H9 (cell line): ENCODE measurements around the gene SF3B5. TPM values are rescaled to one million over a fixed set of nuclear protein-coding genes. Genes with fewer than 3 reads are reported as not detected.

Source experiments
- DNase-seq: peaks from one replicate; pipeline ENCODE4 v3.0.0-alpha.2; 2017
- H2AFZ ChIP-seq: one replicate; pipeline ENCODE4 v1.6.1; 2013; ENCODE audit warnings: mild to moderate bottlenecking, low read length, control low read depth, moderate library complexity
- H2AK5ac ChIP-seq: 2 replicates; pipeline ENCODE4 v1.6.1; 2013; ENCODE audit warnings: low read length, control low read depth, mixed read lengths; ENCODE audit not compliant: insufficient read length
- H2BK120ac ChIP-seq: one replicate; pipeline ENCODE4 v1.6.1; 2013; ENCODE audit warnings: low read depth, mild to moderate bottlenecking, low read length, control low read depth, inconsistent platforms; ENCODE audit not compliant: poor library complexity, severe bottlenecking
- H2BK12ac ChIP-seq: 2 replicates; pipeline ENCODE4 v1.6.1; 2013; ENCODE audit warnings: low read length, control low read depth, mixed read lengths, low read depth; ENCODE audit not compliant: insufficient read length
- H2BK15ac ChIP-seq: 2 replicates; pipeline ENCODE4 v1.6.1; 2013; ENCODE audit warnings: low read depth, low read length, control low read depth
- H2BK20ac ChIP-seq: one replicate; pipeline ENCODE4 v1.6.1; 2013; ENCODE audit warnings: low read depth, mild to moderate bottlenecking, low read length, control low read depth, inconsistent platforms; ENCODE audit not compliant: poor library complexity, severe bottlenecking
- H2BK5ac ChIP-seq: 2 replicates; pipeline ENCODE4 v1.6.1; 2013; ENCODE audit warnings: low read length, control low read depth, mixed read lengths; ENCODE audit not compliant: insufficient read length
- H3K14ac ChIP-seq: 2 replicates; pipeline ENCODE4 v1.6.1; 2013; ENCODE audit warnings: low read length, control low read depth; ENCODE audit not compliant: insufficient read depth
- H3K18ac ChIP-seq: 2 replicates; pipeline ENCODE4 v1.6.1; 2013; ENCODE audit warnings: low read depth, mild to moderate bottlenecking, mixed read lengths, low read length, control low read depth; ENCODE audit not compliant: insufficient read length
- H3K23ac ChIP-seq: 2 replicates; pipeline ENCODE4 v1.6.1; 2013; ENCODE audit warnings: low read length, control low read depth, mixed read lengths, low read depth; ENCODE audit not compliant: insufficient read length
- H3K23me2 ChIP-seq: 2 replicates; pipeline ENCODE4 v1.6.1; 2013; ENCODE audit warnings: low read depth, mild to moderate bottlenecking, mixed read lengths, low read length, control low read depth; ENCODE audit not compliant: insufficient read length, poor library complexity, severe bottlenecking
- H3K27ac ChIP-seq: 2 replicates; pipeline ENCODE4 v1.5.1; 2013; ENCODE audit warnings: low read length, control low read depth, mixed read lengths, low read depth; ENCODE audit not compliant: insufficient read length
- H3K27me3 ChIP-seq: 2 replicates; pipeline ENCODE4 v1.6.1; 2013; ENCODE audit warnings: low read length, control low read depth, inconsistent platforms; ENCODE audit not compliant: insufficient read depth
- H3K4ac ChIP-seq: 2 replicates; pipeline ENCODE4 v1.6.1; 2013; ENCODE audit warnings: low read depth, mild to moderate bottlenecking, control low read depth, inconsistent platforms, low read length, moderate library complexity
- H3K4me1 ChIP-seq: 2 replicates; pipeline ENCODE4 v1.6.1; 2013; ENCODE audit warnings: low read length, control low read depth, inconsistent platforms; ENCODE audit not compliant: insufficient read depth
- H3K4me2 ChIP-seq: 2 replicates; pipeline ENCODE4 v1.6.1; 2013; ENCODE audit warnings: low read length, control low read depth, mixed read lengths; ENCODE audit not compliant: insufficient read length, insufficient read depth
- H3K56ac ChIP-seq: 2 replicates; pipeline ENCODE4 v1.6.1; 2013; ENCODE audit warnings: low read depth, mild to moderate bottlenecking, mixed read lengths, low read length, control low read depth; ENCODE audit not compliant: insufficient read length
- H3K79me1 ChIP-seq: 2 replicates; pipeline ENCODE4 v1.6.1; 2013; ENCODE audit warnings: low read depth, mild to moderate bottlenecking, moderate library complexity, low read length, control low read depth, inconsistent platforms; ENCODE audit not compliant: insufficient read depth, poor library complexity, severe bottlenecking
- H3K79me2 ChIP-seq: 2 replicates; pipeline ENCODE4 v1.6.1; 2013; ENCODE audit warnings: low read length, control low read depth, inconsistent platforms; ENCODE audit not compliant: insufficient read depth
- H3K9ac ChIP-seq: 2 replicates; pipeline ENCODE4 v1.6.1; 2013; ENCODE audit warnings: low read length, control low read depth, mixed read lengths; ENCODE audit not compliant: insufficient read length; ENCODE audit errors: extremely low read depth
- H3K9me3 ChIP-seq: one replicate; pipeline ENCODE4 v1.6.1; 2013; ENCODE audit warnings: low read depth, low read length, inconsistent platforms; ENCODE audit not compliant: control insufficient read depth
- H3T11ph ChIP-seq: one replicate; pipeline ENCODE4 v1.6.1; 2013; ENCODE audit warnings: mild to moderate bottlenecking, low read length, control low read depth, inconsistent platforms
- H4K20me1 ChIP-seq: one replicate; pipeline ENCODE4 v1.6.1; 2013; ENCODE audit not compliant: control insufficient read depth, insufficient read length, insufficient read depth
- H4K5ac ChIP-seq: 2 replicates; pipeline ENCODE4 v1.6.1; 2013; ENCODE audit warnings: low read depth, mild to moderate bottlenecking, mixed read lengths, low read length, control low read depth; ENCODE audit not compliant: insufficient read length
- H4K8ac ChIP-seq: replicated peaks from 2 replicates; pipeline ENCODE4 v1.6.1; 2013; ENCODE audit warnings: low read length, control low read depth, mixed read lengths, low read depth; ENCODE audit not compliant: insufficient read length
- H4K91ac ChIP-seq: 2 replicates; pipeline ENCODE4 v1.6.1; 2013; ENCODE audit warnings: low read depth, mild to moderate bottlenecking, moderate library complexity, mixed read lengths, low read length, control low read depth; ENCODE audit not compliant: insufficient read length
- H3K27ac Mint-ChIP-seq, 3 experiments: 2 replicates in 2 of 3; 3 replicates in 1 of 3; pipeline ENCODE4 v1.8.0; 2020 to 2021; ENCODE audit warnings: mixed read lengths in 3 of 3, mild to moderate bottlenecking in 1 of 3, moderate library complexity in 1 of 3
- H3K27me3 Mint-ChIP-seq: 2 replicates; pipeline ENCODE4 v1.8.0; 2021; ENCODE audit warnings: low read depth, mild to moderate bottlenecking, moderate library complexity, mixed read lengths
- H3K36me3 Mint-ChIP-seq, 3 experiments: 2 replicates in 2 of 3; 3 replicates in 1 of 3; pipeline ENCODE4 v1.8.0; 2020 to 2021; ENCODE audit warnings: low read depth in 3 of 3, mixed read lengths in 3 of 3; ENCODE audit not compliant: insufficient read depth in 1 of 3
- H3K4me1 Mint-ChIP-seq, 2 experiments: 2 replicates each; pipeline ENCODE4 v1.8.0; 2020; ENCODE audit warnings: mixed read lengths in 2 of 2
- H3K4me3 Mint-ChIP-seq, 2 experiments: 2 replicates in 1 of 2; 3 replicates in 1 of 2; pipeline ENCODE4 v1.8.0; 2020 to 2021; ENCODE audit warnings: mild to moderate bottlenecking in 2 of 2, mixed read lengths in 2 of 2, moderate library complexity in 1 of 2
- H3K9me3 Mint-ChIP-seq, 2 experiments: 2 replicates in 1 of 2; 3 replicates in 1 of 2; pipeline ENCODE4 v1.8.0; 2020; ENCODE audit warnings: mild to moderate bottlenecking in 2 of 2, mixed read lengths in 2 of 2, moderate library complexity in 1 of 2
- CTCF ChIP-seq: fragments of 200-600 bp; sonication (generic); conservative IDR thresholded peaks from 3 replicates; pipeline ENCODE4 v1.8.0; 2021; ENCODE audit warnings: antibody characterized with exemption, mild to moderate bottlenecking
- WGBS: extraction: QIAGEN DNeasy Blood & Tissue Kit; methylation state at CpG from one replicate; pipeline ENCODE4 v1.1.7; 2013; ENCODE audit warnings: missing lambda C conversion rate, low lambda C conversion rate, mixed read lengths; ENCODE audit not compliant: insufficient read length; ENCODE audit errors: extremely low coverage; 5-methylcytosine and 5-hydroxymethylcytosine counted together
- total RNA-seq: library from RNA; stranded (reverse); gene quantifications from 2 replicates; pipeline ENCODE4 v1.2.1, GENCODE V29; 2021

SF3B5 gene
- total RNA-seq, 1 experiment from 2014 or later = 145 TPM

GRCh38 chr6:144119376-144119775 is 24.0 kb upstream of the SF3B5 start:
- H3K36me3 Mint-ChIP-seq = no peaks in the 10 kb centered on the region; a peak in 1 of 7 replicates
- Histone ChIP-seq H4K5ac (no peak overlapping the region), H3K4me1 (no peaks in the 10 kb centered on the region), H3K23me2 (no peaks in the 10 kb centered on the region), H2BK20ac (no peak overlapping the region), H4K20me1 (no peaks in the 10 kb centered on the region), H3K23ac (no peak overlapping the region), H3T11ph (no peak overlapping the region), H3K27ac (no peak overlapping the region), H3K9ac (no peak overlapping the region), H3K18ac (no peak overlapping the region), H2BK12ac (no peak overlapping the region), H2BK5ac (no peak overlapping the region), H2BK15ac (no peak overlapping the region), H3K9me3 (no peaks in the 10 kb centered on the region), H3K56ac (no peak overlapping the region), H4K8ac (no peak overlapping the region), H3K4ac (no peak overlapping the region), H2AK5ac (no peak overlapping the region), H3K14ac (no peak overlapping the region), H3K79me1 (no peaks in the 10 kb centered on the region), H3K27me3 (no peaks in the 10 kb centered on the region), H3K79me2 (no peaks in the 10 kb centered on the region), H2BK120ac (no peak overlapping the region), H4K91ac (no peak overlapping the region), H3K4me2 (no peak overlapping the region), H2AFZ (no peak overlapping the region)
- H3K4me1 Mint-ChIP-seq = peaks cover 0 to 3% of the 10 kb centered on the region in 2 experiments; a peak in 1 of 4 replicates
- H3K27me3 Mint-ChIP-seq = no peaks in the 10 kb centered on the region
- no peak for TF ChIP-seq CTCF
- WGBS = no CpG with 5 or more reads among the region's 5 CpGs
- H3K4me3 Mint-ChIP-seq = no peak overlapping the region
- no peak overlapping the region for H3K27ac Mint-ChIP-seq
- DNase-seq = no peak
- H3K9me3 Mint-ChIP-seq = no peaks in the 10 kb centered on the region
